ENCODE measurements around the gene DOCK2.

The DOCK2 gene

GRCh38 chr5:169694091-169694625 lies 57.1 kb downstream of the DOCK2 start:
- DNase-seq (ENCODE audit: low spot score), result no peak

GRCh38 chr5:169695025-169695625 lies 58.0 kb downstream of the DOCK2 start:
- DNase-seq (ENCODE audit: low spot score), result no peak

GRCh38 chr5:169695919-169696490 lies 58.9 kb downstream of the DOCK2 start:
- DNase-seq (ENCODE audit: low spot score), result no peak

GRCh38 chr5:169696621-169697510 lies 59.8 kb downstream of the DOCK2 start:
- no peak for DNase-seq (ENCODE audit: low spot score)

GRCh38 chr5:169697511-169697890 lies 60.4 kb downstream of the DOCK2 start:
- DNase-seq (ENCODE audit: low spot score), result no peak

- no peak for DNase-seq (ENCODE audit: low spot score)
Observed at GRCh38 chr5:169697976-169698375, 60.9 kb downstream of the DOCK2 start.

GRCh38 chr5:169700611-169701010 lies 63.5 kb downstream of the DOCK2 start:
- no peak for DNase-seq (ENCODE audit: low spot score)

- peak; percentile 51 for DNase-seq (ENCODE audit: low spot score)
Observed at GRCh38 chr5:169701910-169702451, 64.9 kb downstream of the DOCK2 start.

GRCh38 chr5:169702693-169703481 lies 65.8 kb downstream of the DOCK2 start:
- no peak for DNase-seq (ENCODE audit: low spot score)

GRCh38 chr5:169703813-169704212 lies 66.7 kb downstream of the DOCK2 start:
- no peak for DNase-seq (ENCODE audit: low spot score)

- DNase-seq (ENCODE audit: low spot score), result no peak
Observed at GRCh38 chr5:169705322-169705721, 68.2 kb downstream of the DOCK2 start.

- no peak for DNase-seq (ENCODE audit: low spot score)
Observed at GRCh38 chr5:169706071-169706470, 69.0 kb downstream of the DOCK2 start.

GRCh38 chr5:169706758-169707450 lies 69.8 kb downstream of the DOCK2 start:
- no peak for DNase-seq (ENCODE audit: low spot score)

GRCh38 chr5:169707686-169708085 lies 70.6 kb downstream of the DOCK2 start:
- DNase-seq (ENCODE audit: low spot score), result no peak

GRCh38 chr5:169710675-169711074 lies 73.6 kb downstream of the DOCK2 start:
- DNase-seq (ENCODE audit: low spot score), result no peak

GRCh38 chr5:169711551-169712225 lies 74.6 kb downstream of the DOCK2 start:
- DNase-seq (ENCODE audit: low spot score), result no peak

- DNase-seq (ENCODE audit: low spot score), result no peak
Observed at GRCh38 chr5:169712428-169712827, 75.4 kb downstream of the DOCK2 start.

GRCh38 chr5:169716287-169716686 lies 79.2 kb downstream of the DOCK2 start:
- DNase-seq (ENCODE audit: low spot score), result no peak

GRCh38 chr5:169717288-169717687 lies 80.2 kb downstream of the DOCK2 start:
- DNase-seq (ENCODE audit: low spot score), result no peak
